Right atrium auricular region (tissue), 2 donors: Measurements from ENCODE around the gene COQ9. TPM values are rescaled to one million over a fixed set of nuclear protein-coding genes. Genes with fewer than 3 reads are reported as not detected.

Source experiments
- DNase-seq: peaks from one replicate; pipeline ENCODE4 v3.0.0-alpha.2; 2019; ENCODE audit warnings: low spot score
- H3K27ac ChIP-seq, 2 donors: fragments of 200-600 bp; sonication (generic); 1 replicate in 1 of 2; 2 replicates in 1 of 2; pipeline ENCODE4 v1.5.1; 2016 to 2019
- H3K27me3 ChIP-seq, 2 donors: fragments of 200-600 bp; sonication (generic); one replicate each; pipeline versions ENCODE4 v1.5.1 to v1.6.0; 2017 to 2019
- H3K36me3 ChIP-seq: fragments of 200-600 bp; sonication (generic); one replicate; pipeline ENCODE4 v1.5.1; 2016
- H3K4me1 ChIP-seq, 2 donors: fragments of 200-600 bp; sonication (generic); one replicate each; pipeline versions ENCODE4 v1.5.1 to v1.6.0; 2017 to 2019
- H3K4me3 ChIP-seq, 2 donors: fragments of 200-600 bp; sonication (generic); 1 replicate in 1 of 2; 2 replicates in 1 of 2; pipeline ENCODE4 v1.5.1; 2017 to 2019; ENCODE audit warnings: mild to moderate bottlenecking in 1 of 2, moderate library complexity in 1 of 2
- H3K9me3 ChIP-seq, 2 donors: fragments of 200-600 bp; sonication (generic); one replicate each; pipeline ENCODE4 v1.5.1; 2019
- total RNA-seq, 2 donors: library from RNA; depleted of rRNA; stranded (reverse); fragments of >200 nt; gene quantifications; one replicate each; pipeline ENCODE4 v1.1.0, GENCODE V29; 2016
- TF ChIP-seq, protein P1 (sequence below), 2 donors: fragments of 200-600 bp; sonication (generic); IDR thresholded peaks; one replicate each; pipeline ENCODE4 v1.5.1; 2019; ENCODE audit warnings: antibody characterized with exemption in 2 of 2

The COQ9 gene
- total RNA-seq, 2 donors from 2014 or later = 106 to 153 TPM

DNA sequence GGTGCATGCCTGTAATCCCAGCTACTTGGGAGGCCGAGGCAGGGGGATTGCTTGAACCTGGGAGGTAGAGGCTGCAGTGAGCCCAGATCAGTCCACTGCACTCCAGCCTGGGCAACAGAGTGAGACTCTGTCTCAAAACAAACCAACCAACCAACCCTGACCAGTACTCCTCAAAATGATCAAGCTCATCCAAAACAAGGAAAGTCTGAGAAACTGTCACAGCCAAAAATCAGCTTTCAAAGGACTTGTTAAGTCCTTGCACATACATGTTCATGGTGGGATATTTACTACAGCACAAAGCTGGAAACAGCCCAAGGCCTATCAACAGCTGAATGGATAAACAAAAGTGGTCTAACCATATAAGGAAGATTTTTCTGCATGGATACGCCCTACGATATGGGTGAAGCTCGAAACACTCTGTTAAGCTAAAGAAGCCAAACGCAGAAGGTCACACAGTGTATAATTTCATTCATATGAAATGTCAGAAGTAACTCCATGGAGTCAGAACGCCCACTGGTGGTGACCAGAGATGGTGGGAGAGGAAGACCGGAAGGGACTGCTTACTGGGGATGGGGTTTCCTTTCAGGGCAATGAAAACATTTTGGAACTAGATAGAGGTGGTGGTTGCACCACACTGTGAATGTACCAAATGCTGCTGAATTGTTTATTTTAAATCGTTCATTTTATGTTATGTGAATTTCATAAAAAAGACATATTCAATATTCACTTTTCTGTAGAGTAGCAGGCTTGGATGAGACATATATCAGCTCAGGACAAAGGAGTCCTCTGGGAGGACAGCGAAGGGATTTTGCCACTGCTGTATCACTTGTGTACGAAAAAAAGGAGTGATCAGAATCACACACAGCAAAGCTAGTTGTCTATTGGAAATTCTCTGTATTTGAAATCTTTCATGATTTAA lies 25.0 kb upstream of the COQ9 start:
- DNase-seq = no peak
- TF ChIP-seq, protein P1, sequence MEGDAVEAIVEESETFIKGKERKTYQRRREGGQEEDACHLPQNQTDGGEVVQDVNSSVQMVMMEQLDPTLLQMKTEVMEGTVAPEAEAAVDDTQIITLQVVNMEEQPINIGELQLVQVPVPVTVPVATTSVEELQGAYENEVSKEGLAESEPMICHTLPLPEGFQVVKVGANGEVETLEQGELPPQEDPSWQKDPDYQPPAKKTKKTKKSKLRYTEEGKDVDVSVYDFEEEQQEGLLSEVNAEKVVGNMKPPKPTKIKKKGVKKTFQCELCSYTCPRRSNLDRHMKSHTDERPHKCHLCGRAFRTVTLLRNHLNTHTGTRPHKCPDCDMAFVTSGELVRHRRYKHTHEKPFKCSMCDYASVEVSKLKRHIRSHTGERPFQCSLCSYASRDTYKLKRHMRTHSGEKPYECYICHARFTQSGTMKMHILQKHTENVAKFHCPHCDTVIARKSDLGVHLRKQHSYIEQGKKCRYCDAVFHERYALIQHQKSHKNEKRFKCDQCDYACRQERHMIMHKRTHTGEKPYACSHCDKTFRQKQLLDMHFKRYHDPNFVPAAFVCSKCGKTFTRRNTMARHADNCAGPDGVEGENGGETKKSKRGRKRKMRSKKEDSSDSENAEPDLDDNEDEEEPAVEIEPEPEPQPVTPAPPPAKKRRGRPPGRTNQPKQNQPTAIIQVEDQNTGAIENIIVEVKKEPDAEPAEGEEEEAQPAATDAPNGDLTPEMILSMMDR (IDR thresholded peaks at IDR 0.05) = peak; percentile 44 to 71
- no peak overlapping the region for H3K27ac ChIP-seq
- peaks cover 0 to 39% of the 10 kb centered on the region in 2 donors for H3K4me1 ChIP-seq
- H3K27me3 ChIP-seq = no peaks in the 10 kb centered on the region
- H3K36me3 ChIP-seq = peaks cover 10% of the 10 kb centered on the region
- no peak overlapping the region for H3K4me3 ChIP-seq
- no peaks in the 10 kb centered on the region for H3K9me3 ChIP-seq

DNA sequence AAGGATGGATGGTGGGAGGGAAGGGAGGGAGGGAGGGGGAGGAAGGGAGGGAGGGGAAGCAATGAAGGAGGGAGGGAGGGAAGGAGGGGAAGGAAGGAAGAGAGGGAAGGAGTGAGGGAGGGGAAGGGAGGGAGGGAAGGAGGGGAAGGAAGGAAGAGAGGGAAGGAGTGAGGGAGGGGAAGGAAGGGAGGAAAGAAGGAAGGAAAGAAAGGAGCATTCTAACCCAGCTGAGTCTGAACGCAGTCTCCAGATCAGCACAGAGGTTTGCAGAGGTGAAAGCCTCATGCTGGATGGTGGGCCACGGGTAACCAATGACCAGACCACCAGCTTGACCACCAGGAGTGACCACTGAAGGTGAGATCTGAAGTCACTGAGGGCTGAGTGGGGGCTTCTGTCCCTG lies 24.1 kb upstream of the COQ9 start:
- TF ChIP-seq, protein P1 (IDR thresholded peaks at IDR 0.05) = no peak
- Histone ChIP-seq H3K27me3 (no peaks in the 10 kb centered on the region), H3K9me3 (no peaks in the 10 kb centered on the region), H3K4me3 (no peak overlapping the region), H3K4me1 (peaks cover 0 to 30% of the 10 kb centered on the region in 2 donors), H3K27ac (no peak overlapping the region), H3K36me3 (peaks cover 17% of the 10 kb centered on the region)
- DNase-seq = no peak

DNA sequence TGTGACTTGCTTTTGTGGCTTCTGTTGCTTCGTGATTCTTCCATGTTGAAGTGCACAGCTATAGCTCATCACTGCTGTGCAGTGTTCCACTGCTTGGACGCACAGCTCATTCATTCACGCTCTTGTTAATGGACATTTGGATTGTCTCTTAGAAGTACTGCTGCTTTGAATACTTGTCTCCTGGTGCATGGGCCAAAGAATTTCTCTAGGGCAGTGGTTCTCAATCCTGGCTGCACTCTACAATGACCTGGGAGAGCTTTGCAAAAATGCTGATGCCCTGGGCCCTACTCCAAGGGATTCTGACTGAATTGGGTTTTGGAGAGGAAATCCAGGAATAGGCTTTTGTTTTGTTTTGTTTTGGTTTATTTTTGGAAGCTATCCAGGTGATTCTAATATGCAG lies 22.7 kb upstream of the COQ9 start:
- no peak overlapping the region for H3K27ac ChIP-seq
- H3K9me3 ChIP-seq = no peaks in the 10 kb centered on the region
- no peak overlapping the region for H3K4me3 ChIP-seq
- TF ChIP-seq, protein P1 (IDR thresholded peaks at IDR 0.05) = no peak
- no peak for DNase-seq
- peaks cover 0 to 18% of the 10 kb centered on the region in 2 donors for H3K4me1 ChIP-seq
- no peaks in the 10 kb centered on the region for H3K27me3 ChIP-seq
- peaks cover 29% of the 10 kb centered on the region for H3K36me3 ChIP-seq

DNA sequence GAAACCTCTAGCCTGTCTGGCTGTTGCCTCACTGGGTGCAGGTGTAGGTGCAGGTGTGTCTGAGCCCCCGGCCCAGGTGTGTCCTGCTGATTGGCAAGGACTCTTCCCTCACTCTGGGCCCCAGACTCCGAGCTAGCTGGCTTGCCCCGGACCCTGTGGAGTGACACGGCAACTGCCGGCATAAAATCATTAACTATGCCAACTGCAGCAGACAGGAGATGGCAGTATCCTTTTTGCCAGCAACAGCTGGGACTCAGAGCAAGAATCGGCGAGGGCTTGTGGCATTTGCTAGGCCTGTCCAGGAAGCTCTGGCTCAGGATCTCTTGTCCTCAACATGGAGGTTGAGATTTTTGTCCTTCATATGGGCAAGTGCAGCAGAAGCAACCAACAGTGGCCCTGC lies 20.9 kb upstream of the COQ9 start:
- no peak overlapping the region for H3K4me3 ChIP-seq
- H3K36me3 ChIP-seq = peaks cover 46% of the 10 kb centered on the region
- no peak overlapping the region for H3K27ac ChIP-seq
- peaks cover 0 to 18% of the 10 kb centered on the region in 2 donors for H3K4me1 ChIP-seq
- H3K27me3 ChIP-seq = no peaks in the 10 kb centered on the region
- H3K9me3 ChIP-seq = no peaks in the 10 kb centered on the region
- no peak for DNase-seq
- TF ChIP-seq, protein P1 (IDR thresholded peaks at IDR 0.05) = no peak

DNA sequence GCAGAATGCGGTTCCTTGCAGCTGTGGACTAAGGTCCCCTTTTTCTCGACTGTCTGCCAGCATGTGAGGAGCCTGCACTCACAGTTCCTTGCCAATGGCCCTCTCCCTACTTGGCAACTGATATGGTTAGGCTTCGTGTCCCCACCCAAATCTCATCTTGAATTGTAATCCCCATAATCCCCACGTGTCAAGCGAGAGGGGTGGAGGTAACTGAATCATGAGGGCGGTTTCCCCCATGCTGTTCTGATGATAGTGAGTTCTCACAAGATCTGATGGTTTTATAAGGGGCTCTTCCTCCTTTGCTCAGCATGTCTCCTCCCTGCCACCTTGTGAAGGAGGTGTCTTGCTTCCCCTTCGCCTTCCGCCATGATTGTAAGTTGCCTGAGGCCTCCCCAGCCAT lies 20.0 kb upstream of the COQ9 start:
- TF ChIP-seq, protein P1 (IDR thresholded peaks at IDR 0.05) = no peak
- no peak for DNase-seq
- H3K27me3 ChIP-seq = no peaks in the 10 kb centered on the region
- no peak overlapping the region for H3K27ac ChIP-seq
- peaks cover 0 to 11% of the 10 kb centered on the region in 2 donors for H3K4me1 ChIP-seq
- H3K36me3 ChIP-seq = peaks cover 56% of the 10 kb centered on the region
- H3K4me3 ChIP-seq = no peak overlapping the region
- no peaks in the 10 kb centered on the region for H3K9me3 ChIP-seq
